Stimulated activated CD8-positive, alpha-beta memory T cell treated with anti-CD3 and anti-CD28 coated beads, Interleukin-4, amount 100 ng/mL, for 4 hours (primary cell): Measurements from ENCODE around the gene NHERF1.

ENCODE experiments used
- DNase-seq, 2 donors: peaks; one replicate each; pipeline ENCODE4 v3.0.0-alpha.2; 2020; ENCODE audit warnings: low read depth in 2 of 2, low spot score in 1 of 2

Gene NHERF1

GRCh38 chr17:74807441-74807840 is 59.0 kb downstream of the NHERF1 start:
- DNase-seq = no peak

GRCh38 chr17:74807925-74808324 is 59.5 kb downstream of the NHERF1 start:
- DNase-seq = no peak

GRCh38 chr17:74808714-74809430 is 60.4 kb downstream of the NHERF1 start:
- no peak for DNase-seq

GRCh38 chr17:74810699-74811485 is 62.5 kb downstream of the NHERF1 start:
- DNase-seq = no peak

DNA sequence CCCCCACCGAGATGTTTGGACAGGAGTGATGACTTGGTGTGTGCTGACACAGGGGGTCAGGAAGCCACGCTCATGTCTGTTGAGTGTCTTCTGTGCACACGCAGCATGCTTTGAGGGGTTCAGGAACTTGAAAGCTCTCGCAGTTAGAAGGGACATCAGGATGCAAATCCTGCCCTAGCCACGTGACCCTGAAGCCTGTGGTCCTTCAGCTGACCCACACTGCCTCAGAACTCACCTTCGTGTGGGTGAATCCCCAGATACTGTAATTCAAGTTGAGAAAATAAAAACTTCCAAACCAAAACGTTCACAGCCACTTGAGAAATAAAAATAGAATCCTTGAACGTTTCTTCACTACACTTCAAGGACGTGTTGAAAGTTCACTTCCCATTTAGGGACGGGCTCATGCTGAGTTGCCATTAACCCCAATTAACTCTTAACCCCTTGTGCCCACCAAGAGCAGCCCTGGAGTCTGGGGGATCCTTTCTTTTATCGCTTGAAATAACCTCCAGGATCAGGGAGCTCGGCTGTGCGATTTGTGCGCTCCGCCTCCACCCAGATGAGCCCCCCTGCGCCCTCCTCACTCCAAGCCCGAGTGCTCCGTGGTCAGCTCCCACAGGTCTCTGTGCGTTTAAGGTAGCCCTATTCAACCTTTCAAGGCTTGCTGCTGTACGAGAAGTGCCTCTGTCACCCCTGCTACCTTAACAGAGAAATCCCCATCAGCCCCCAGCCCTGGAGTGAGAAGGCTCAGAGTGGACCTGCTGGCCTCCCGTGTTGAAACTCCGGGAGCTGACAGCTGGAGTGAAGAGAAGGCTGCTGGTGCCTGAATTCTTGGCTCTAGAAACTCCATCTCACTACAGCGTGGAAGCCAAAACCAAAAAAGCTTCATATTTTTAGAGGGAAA is 63.9 kb downstream of the NHERF1 start:
- no peak for DNase-seq

GRCh38 chr17:74814453-74814852 is 66.0 kb downstream of the NHERF1 start:
- DNase-seq = no peak

DNA sequence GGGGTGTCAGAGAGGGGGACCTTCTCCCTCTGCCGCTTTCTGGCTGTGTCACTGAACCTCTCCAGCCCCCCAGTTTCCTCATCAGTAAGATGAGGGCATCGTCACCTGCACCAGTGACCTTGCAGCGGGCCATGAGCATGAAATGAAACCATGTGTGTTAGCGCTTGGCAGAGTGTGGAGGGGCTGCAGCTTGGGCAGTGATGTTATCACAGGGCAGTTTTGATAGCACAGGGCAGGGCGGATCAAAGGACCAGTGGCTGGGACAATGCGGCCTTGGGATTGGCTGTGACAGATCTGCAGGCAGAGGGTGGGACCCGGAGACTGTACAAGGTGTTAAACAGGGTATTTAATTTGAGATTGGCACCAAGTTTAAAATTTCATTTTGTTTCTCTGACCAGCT is 66.6 kb downstream of the NHERF1 start:
- no peak for DNase-seq

DNA sequence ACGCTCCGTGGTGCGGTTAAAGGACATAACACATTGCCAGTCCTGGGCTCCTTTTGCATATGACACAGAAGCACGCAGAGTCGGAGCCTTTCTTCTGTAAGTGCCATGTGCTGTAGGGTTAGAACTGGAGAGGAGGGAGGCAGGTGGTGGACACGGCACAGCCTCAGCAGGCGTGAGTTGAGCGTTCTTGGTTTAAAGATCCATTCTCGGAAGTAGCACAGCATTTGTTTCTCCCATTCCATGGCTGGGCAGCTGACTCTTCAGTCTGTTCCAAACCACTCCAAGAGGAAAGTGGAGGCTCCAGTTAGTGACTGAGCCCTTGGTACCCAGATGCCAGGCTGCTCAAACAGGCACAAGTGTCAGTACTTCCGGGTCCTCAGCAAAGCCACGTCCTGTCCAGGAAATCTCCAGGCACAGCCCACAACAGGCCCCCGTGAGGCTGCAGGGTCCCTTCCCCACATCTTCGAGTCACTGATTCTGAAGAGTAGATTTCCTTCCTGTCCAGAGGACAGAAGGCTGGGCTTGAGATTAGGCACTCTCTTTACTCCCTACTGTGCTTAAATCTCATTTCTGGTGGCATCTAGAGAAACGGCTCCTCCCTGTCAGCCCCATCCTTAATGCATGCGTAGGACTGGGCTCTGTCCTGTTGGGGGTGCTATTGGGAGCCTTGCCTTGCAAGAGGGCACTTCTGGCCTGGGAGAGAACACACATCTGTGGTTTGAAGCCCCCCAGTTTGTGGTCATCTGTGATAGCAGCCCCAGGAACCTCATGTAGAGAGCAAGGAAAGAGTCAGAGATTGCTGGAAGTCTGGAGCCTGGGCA is 67.3 kb downstream of the NHERF1 start:
- DNase-seq = no peak

- DNase-seq = no peak
Observed at GRCh38 chr17:74816905-74817620, 68.6 kb downstream of the NHERF1 start.

GRCh38 chr17:74818291-74818938 is 70.0 kb downstream of the NHERF1 start:
- no peak for DNase-seq
